K562 (cell line): ENCODE data around the gene NLRP9. TPM values are rescaled to one million over a fixed set of nuclear protein-coding genes. Genes with fewer than 3 reads are reported as not detected.

Experiments used
- ATAC-seq: fragments of 200-7000 bp; cut with Tn5 transposase; 3 replicates; pipeline ENCODE4 v1.9.1; 2020; ENCODE audit warnings: moderate library complexity
- BruUV-seq: library from RNA; stranded (reverse); fragments of 400-500 nt; replicated peaks from 2 replicates; lab custom pipeline; 2021; lab: Mats Ljungman, UMichigan
- CTCF ChIA-PET: fragments of 300-600 bp; formaldehyde crosslinking; extraction: SDS; loops from one replicate; lab custom pipeline; 2021; ENCODE audit warnings: low intra/inter-chr PET ratio; lab: Yijun Ruan, JAX
- POLR2A ChIA-PET: fragments of 300-600, 350-650 bp; sonication (Branson Sonifier 250); formaldehyde crosslinking; extraction: SDS; loops from one replicate; lab custom pipeline; 2021; ENCODE audit warnings: antibody characterized with exemption, inconsistent platforms; lab: Yijun Ruan, JAX
- DNase-seq, 4 experiments: peaks; one replicate each; pipeline versions ENCODE4 v3.0.0 to v3.0.0-alpha.2; 2011 to 2018; ENCODE audit warnings: low spot score in 3 of 4, mixed read lengths in 3 of 4; ENCODE audit errors: extremely low read depth in 1 of 4
- FAIRE-seq: peaks from 2 replicates; lab custom pipeline; 2011; peaks lifted over from hg19 to GRCh38; lab: Jason Lieb, UNC
- H2AFZ ChIP-seq: 2 replicates; pipeline ENCODE4 v1.6.0; 2011; ENCODE audit warnings: low read depth, low read length, control low read depth, inconsistent platforms
- H3K27ac ChIP-seq: fragments of 200-600 bp; 3 replicates; pipeline ENCODE4 v1.8.0; 2011; ENCODE audit warnings: low read depth, mild to moderate bottlenecking, control low read depth, inconsistent platforms, low read length, moderate library complexity, mixed read lengths; ENCODE audit errors: extremely low read depth
- H3K27me3 ChIP-seq, 2 experiments: fragments of 300-600 bp in 1 of 2; 2 replicates in 1 of 2; 3 replicates in 1 of 2; pipeline versions ENCODE4 v1.6.0 to v1.8.0; 2011; ENCODE audit warnings: inconsistent platforms in 2 of 2, low read length in 2 of 2, mild to moderate bottlenecking in 1 of 2, mixed read lengths in 1 of 2, moderate library complexity in 1 of 2; ENCODE audit not compliant: control insufficient read depth in 2 of 2, insufficient read depth in 2 of 2
- H3K36me3 ChIP-seq: fragments of 300-600 bp; 3 replicates; pipeline ENCODE4 v1.8.0; 2011; ENCODE audit warnings: mild to moderate bottlenecking, low read length, inconsistent platforms; ENCODE audit not compliant: control insufficient read depth, insufficient read depth
- H3K4me1 ChIP-seq, 2 experiments: fragments of 200-600 bp in 1 of 2; replicated peaks in 1 of 2; 2 replicates in 1 of 2; 3 replicates in 1 of 2; pipeline versions ENCODE4 v1.5.1 to v1.8.0; 2011; ENCODE audit warnings: inconsistent platforms in 2 of 2, low read length in 2 of 2, mild to moderate bottlenecking in 1 of 2, mixed read lengths in 1 of 2, moderate library complexity in 1 of 2; ENCODE audit not compliant: control insufficient read depth in 2 of 2, insufficient read depth in 2 of 2
- H3K4me2 ChIP-seq: 2 replicates; pipeline ENCODE4 v1.6.1; 2011; ENCODE audit warnings: low read length, control low read depth, inconsistent platforms, mixed read lengths; ENCODE audit not compliant: insufficient read depth
- H3K4me3 ChIP-seq: fragments of 200-600 bp; sonication (generic), shearing (Covaris generic); 2 replicates; pipeline ENCODE4 v1.5.1; 2016; ENCODE audit warnings: control low read depth, inconsistent platforms
- H3K79me2 ChIP-seq: fragments of 200-600 bp; 3 replicates; pipeline ENCODE4 v1.8.0; 2011; ENCODE audit warnings: low read length, inconsistent platforms; ENCODE audit not compliant: control insufficient read depth, insufficient read depth
- H3K9ac ChIP-seq, 2 experiments: 2 replicates each; pipeline versions ENCODE4 v1.6.0 to v1.6.1; 2011; ENCODE audit warnings: low read depth in 2 of 2, low read length in 2 of 2, control low read depth in 1 of 2, inconsistent platforms in 1 of 2, mild to moderate bottlenecking in 1 of 2, mixed read lengths in 1 of 2; ENCODE audit not compliant: insufficient read depth in 1 of 2
- H3K9me1 ChIP-seq: one replicate; pipeline ENCODE4 v1.6.0; 2011; ENCODE audit warnings: inconsistent platforms, mild to moderate bottlenecking, low read length, moderate library complexity; ENCODE audit not compliant: control insufficient read depth, insufficient read depth
- H3K9me3 ChIP-seq: replicated peaks from 2 replicates; pipeline ENCODE4 v1.5.1; 2011; ENCODE audit warnings: low read depth, low read length, inconsistent platforms; ENCODE audit not compliant: control insufficient read depth, insufficient read depth
- H4K20me1 ChIP-seq: replicated peaks from 2 replicates; pipeline ENCODE4 v1.6.1; 2011; ENCODE audit warnings: low read length, inconsistent platforms, mixed read lengths; ENCODE audit not compliant: control insufficient read depth, insufficient read depth
- ATF3 ChIP-seq, 2 experiments: fragments of 450-650 bp in 1 of 2; sonication (generic) in 1 of 2; formaldehyde crosslinking in 1 of 2; IDR thresholded peaks in 1 of 2; conservative IDR thresholded peaks in 1 of 2; 2 replicates each; pipeline versions ENCODE4 v1.6.1 to v1.8.1; 2016 to 2023; ENCODE audit warnings: mild to moderate bottlenecking in 2 of 2, moderate library complexity in 2 of 2, inconsistent platforms in 1 of 2, missing genetic modification reagents in 1 of 2
- BHLHE40 ChIP-seq: IDR thresholded peaks from 2 replicates; pipeline ENCODE4 v1.6.1; 2011; ENCODE audit warnings: low read length, improper control_type of control experiment
- CBX3 ChIP-seq, 2 experiments: IDR thresholded peaks; 1 replicate in 1 of 2; 2 replicates in 1 of 2; pipeline ENCODE4 v1.6.1; 2012; ENCODE audit warnings: inconsistent platforms in 2 of 2, low read length in 2 of 2, borderline replicate concordance in 1 of 2, control low read depth in 1 of 2
- HDAC8 ChIP-seq: fragments of 450-650 bp; IDR thresholded peaks from 2 replicates; pipeline ENCODE4 v1.6.1; 2016; ENCODE audit warnings: mild to moderate bottlenecking, missing genetic modification characterization, moderate library complexity, missing compliant biosample characterization
- HMGN3 ChIP-seq: IDR thresholded peaks from 2 replicates; pipeline ENCODE4 v1.6.1; 2011; ENCODE audit warnings: borderline replicate concordance, low read depth, mild to moderate bottlenecking, mixed read lengths, low read length; ENCODE audit not compliant: insufficient read length; ENCODE audit errors: extremely low read depth
- L3MBTL2 ChIP-seq: fragments of 450-650 bp; IDR thresholded peaks from 2 replicates; pipeline ENCODE4 v1.6.1; 2016; ENCODE audit warnings: mild to moderate bottlenecking, moderate library complexity
- POLR2G ChIP-seq: fragments of 200-400 bp; formaldehyde crosslinking; IDR thresholded peaks from 2 replicates; pipeline ENCODE4 v1.6.1; 2017; ENCODE audit warnings: low read depth, mild to moderate bottlenecking, antibody characterized with exemption, low read length, moderate library complexity
- RB1 ChIP-seq: fragments of 450-650 bp; IDR thresholded peaks from 2 replicates; pipeline ENCODE4 v1.6.1; 2017; ENCODE audit warnings: low read depth, mild to moderate bottlenecking
- SMC3 ChIP-seq: conservative IDR thresholded peaks from 2 replicates; pipeline ENCODE4 v1.6.1; 2011; ENCODE audit warnings: low read depth, low read length, improper control_type of control experiment; ENCODE audit not compliant: insufficient read depth
- XRCC3 ChIP-seq: fragments of 450-650 bp; IDR thresholded peaks from 2 replicates; pipeline ENCODE4 v1.6.1; 2017; ENCODE audit warnings: mild to moderate bottlenecking, moderate library complexity
- WGBS: fragments of 100-300 bp; shearing (Covaris generic); methylation state at CpG from one replicate; pipeline ENCODE4 v1.1.6; 2016; ENCODE audit warnings: low coverage, mixed read lengths; ENCODE audit not compliant: insufficient coverage; ENCODE audit errors: missing lambda C conversion rate; 5-methylcytosine and 5-hydroxymethylcytosine counted together
- in situ Hi-C: fragments of 300-500 bp; cut with MboI; formaldehyde crosslinking; loops from 4 replicates; pipeline ENCODE4 v1.15.0; 2018; ENCODE audit warnings: inconsistent platforms, mixed read lengths
- intact Hi-C: fragments of 100-400 bp; cut with micrococcal nuclease; formaldehyde crosslinking; loops from 2 replicates; pipeline ENCODE4 v1.14.2; 2022
- polyA plus RNA-seq, 8 experiments: library from polyadenylated mRNA; depleted of rRNA in 4 of 8; stranded (reverse) in 5 of 8; unstranded in 3 of 8; fragments of >200 nt; fragmentation: Nextera tagmentation in 2 of 8; fragmentation: Illumina TruSeq in 1 of 8; extraction: Ambion mirVana in 2 of 8; extraction: Trizol in 1 of 8; gene quantifications; 2 replicates each; pipeline versions ENCODE4 v1.2.1 to v1.2.3, GENCODE V29; 2011 to 2014; ENCODE audit warnings: inconsistent platforms in 1 of 8, missing spikeins in 1 of 8
- total RNA-seq, 7 experiments: library from RNA; depleted of rRNA in 6 of 7; stranded (reverse); fragments of >200 nt in 6 of 7; fragmentation: Illumina TruSeq in 2 of 7; extraction: Trizol in 2 of 7; gene quantifications; 2 replicates each; pipeline versions ENCODE4 v1.2.1 to v1.2.3, GENCODE V29; 2011 to 2021; ENCODE audit warnings: low replicate concordance in 1 of 7
- TF ChIP-seq, protein P1 (sequence below): sonication (generic); formaldehyde crosslinking; IDR thresholded peaks from 2 replicates; pipeline ENCODE4 v1.8.0; 2022; ENCODE audit warnings: missing genetic modification reagents, mild to moderate bottlenecking, moderate library complexity, borderline replicate concordance
- TF ChIP-seq, protein P2 (sequence below): sonication (generic); formaldehyde crosslinking; IDR thresholded peaks from 2 replicates; pipeline ENCODE4 v1.8.1; 2023; ENCODE audit warnings: mild to moderate bottlenecking, missing genetic modification reagents

The NLRP9 gene
- total and polyA plus RNA-seq, 9 of the 15 experiments (the other 6 are each of a cell fraction or from before 2014, with no cell fraction given), result not detected

GRCh38 chr19:55703790-55704215, 34.4 kb downstream of the NLRP9 start:
- DNase-seq, result peak; percentile 69 to 83 (median 80)
- no peak overlapping the region for H3K4me3 ChIP-seq
- POLR2A ChIA-PET, result interaction anchor here (0.7 kb wide), 1 partner anchor 266 kb away, joined by 4 read pairs; no protein-coding TSS in a partner anchor
- WGBS, result 63% methylated on average over 34 of the region's 38 CpGs
- H2AFZ ChIP-seq, result no peak overlapping the region
- peak; percentile 15 for FAIRE-seq
- H3K79me2 ChIP-seq, result no peaks in the 10 kb centered on the region
- CTCF ChIA-PET, result interaction anchor here (1.5 kb wide), 1 partner anchor 72 kb away, joined by 5 read pairs; no protein-coding TSS in a partner anchor
- in situ Hi-C loops, result no loop called here
- no peak overlapping the region for H3K4me2 ChIP-seq
- H3K9me3 ChIP-seq, result no peaks in the 10 kb centered on the region; the same call in 1 of the 2 replicates
- BruUV-seq, result no TSS peak
- intact Hi-C loops, result loop anchor here (1.0 to 10.0 kb wide), 2 partner anchors 7 to 101 kb away; no protein-coding TSS in a partner anchor
- peaks cover 4% of the 10 kb centered on the region for H3K9me1 ChIP-seq
- peaks cover 10 to 28% of the 10 kb centered on the region in 2 experiments; a peak in 4 of 5 replicates for H3K4me1 ChIP-seq
- peak; percentile 88 for ATAC-seq
- H3K27me3 ChIP-seq, result no peaks in the 10 kb centered on the region
- no peak overlapping the region for H3K27ac ChIP-seq
- H3K9ac ChIP-seq, result no peak overlapping the region
- peaks cover 24% of the 10 kb centered on the region; the same call in 2 of the 3 replicates for H3K36me3 ChIP-seq
- peaks cover 28% of the 10 kb centered on the region for H4K20me1 ChIP-seq
- TF ChIP-seq L3MBTL2 (peak; percentile 52), CBX3 (IDR thresholded peaks at IDR 0.05; ENCODE audit: borderline replicate concordance in 1 of 2, low read length in 2 of 2) (0 out of 3 replicates have a peak, but pooled peaks of 1 of the 2 experiments have one; percentile 39), HDAC8 (no peak), HMGN3 (peak; percentile 36), ATF3 (IDR thresholded peaks at IDR 0.05) (peak; percentile 32), ATF3 (CRISPR knock-in tag; conservative IDR thresholded peaks at IDR 0.05) (no peak), XRCC3 (no peak), POLR2G (peak; percentile 40; the same call in 1 of the 2 replicates), SMC3 (peak; percentile 34), BHLHE40 (peak; percentile 86), RB1 (0 out of 2 replicates have a peak, but pooled peaks have one; percentile 23)
- TF ChIP-seq, protein P1, sequence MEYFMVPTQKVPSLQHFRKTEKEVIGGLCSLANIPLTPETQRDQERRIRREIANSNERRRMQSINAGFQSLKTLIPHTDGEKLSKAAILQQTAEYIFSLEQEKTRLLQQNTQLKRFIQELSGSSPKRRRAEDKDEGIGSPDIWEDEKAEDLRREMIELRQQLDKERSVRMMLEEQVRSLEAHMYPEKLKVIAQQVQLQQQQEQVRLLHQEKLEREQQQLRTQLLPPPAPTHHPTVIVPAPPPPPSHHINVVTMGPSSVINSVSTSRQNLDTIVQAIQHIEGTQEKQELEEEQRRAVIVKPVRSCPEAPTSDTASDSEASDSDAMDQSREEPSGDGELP (CRISPR knock-in tag), result peak; percentile 24; the same call in 1 of the 2 replicates
- TF ChIP-seq, protein P2, sequence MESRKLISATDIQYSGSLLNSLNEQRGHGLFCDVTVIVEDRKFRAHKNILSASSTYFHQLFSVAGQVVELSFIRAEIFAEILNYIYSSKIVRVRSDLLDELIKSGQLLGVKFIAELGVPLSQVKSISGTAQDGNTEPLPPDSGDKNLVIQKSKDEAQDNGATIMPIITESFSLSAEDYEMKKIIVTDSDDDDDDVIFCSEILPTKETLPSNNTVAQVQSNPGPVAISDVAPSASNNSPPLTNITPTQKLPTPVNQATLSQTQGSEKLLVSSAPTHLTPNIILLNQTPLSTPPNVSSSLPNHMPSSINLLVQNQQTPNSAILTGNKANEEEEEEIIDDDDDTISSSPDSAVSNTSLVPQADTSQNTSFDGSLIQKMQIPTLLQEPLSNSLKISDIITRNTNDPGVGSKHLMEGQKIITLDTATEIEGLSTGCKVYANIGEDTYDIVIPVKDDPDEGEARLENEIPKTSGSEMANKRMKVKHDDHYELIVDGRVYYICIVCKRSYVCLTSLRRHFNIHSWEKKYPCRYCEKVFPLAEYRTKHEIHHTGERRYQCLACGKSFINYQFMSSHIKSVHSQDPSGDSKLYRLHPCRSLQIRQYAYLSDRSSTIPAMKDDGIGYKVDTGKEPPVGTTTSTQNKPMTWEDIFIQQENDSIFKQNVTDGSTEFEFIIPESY (CRISPR knock-in tag), result peak; percentile 100
